ENCODE results near the gene MUC21.
A peak's percentile ranks its signal among the peaks of the same experiment; 100 is the strongest.
"Not testable (repeated sequence)": the region's sequence is repeated elsewhere in the genome, so short reads cannot be mapped to it uniquely, and the experiment has no call there.

MUC21 gene

DNA sequence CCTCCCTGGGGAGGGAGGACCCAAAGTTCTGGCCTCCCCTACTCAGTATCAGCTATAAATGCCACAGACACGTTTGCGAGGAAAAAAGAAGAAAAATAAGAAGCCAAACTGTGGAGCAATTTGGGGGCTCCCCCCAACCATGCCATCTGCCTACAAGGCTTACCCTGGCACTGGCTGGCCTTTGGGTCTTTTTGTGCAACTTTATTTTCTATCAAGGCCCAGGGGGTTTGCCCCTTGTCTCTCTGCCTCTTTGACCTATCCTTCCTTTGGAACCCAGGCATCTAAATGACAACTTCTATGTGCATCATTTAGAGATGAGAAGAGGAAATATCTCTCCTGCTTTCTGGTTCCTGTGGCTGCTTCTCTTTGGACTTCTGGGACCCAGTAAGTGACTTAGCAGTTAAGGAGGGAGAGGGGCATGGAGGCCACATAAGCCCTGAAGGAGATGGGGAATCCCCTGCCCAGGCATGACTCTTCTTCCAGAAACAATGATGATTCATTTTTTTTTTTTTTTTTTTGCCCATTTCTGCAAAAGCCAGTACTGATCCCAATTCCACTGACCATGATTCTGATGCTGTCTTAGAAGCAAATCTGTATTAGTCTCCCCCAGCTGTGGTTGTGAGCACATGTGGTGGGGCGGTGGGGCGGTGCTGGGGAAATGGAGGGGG lies 27.0 kb downstream of the MUC21 start, which contains the start of gene MUC22:
Gene MUC22 (plus strand): TSS at position 82 of the 668 bp plus-strand sequence. CDS start 233 bp downstream, at position 315.
- DNase-seq, result peak; percentile 45
- Histone ChIP-seq H3K27me3 (replicated peaks) (no peaks in the 10 kb centered on the region), H3K4me3 (ENCODE audit: low read depth, low read length) (no peak within 1 kb of the TSS), H3K27ac (no peak within 1 kb of the TSS), H3K36me3 (replicated peaks) (no peaks in the 10 kb centered on the region)
- TF ChIP-seq, protein P1, sequence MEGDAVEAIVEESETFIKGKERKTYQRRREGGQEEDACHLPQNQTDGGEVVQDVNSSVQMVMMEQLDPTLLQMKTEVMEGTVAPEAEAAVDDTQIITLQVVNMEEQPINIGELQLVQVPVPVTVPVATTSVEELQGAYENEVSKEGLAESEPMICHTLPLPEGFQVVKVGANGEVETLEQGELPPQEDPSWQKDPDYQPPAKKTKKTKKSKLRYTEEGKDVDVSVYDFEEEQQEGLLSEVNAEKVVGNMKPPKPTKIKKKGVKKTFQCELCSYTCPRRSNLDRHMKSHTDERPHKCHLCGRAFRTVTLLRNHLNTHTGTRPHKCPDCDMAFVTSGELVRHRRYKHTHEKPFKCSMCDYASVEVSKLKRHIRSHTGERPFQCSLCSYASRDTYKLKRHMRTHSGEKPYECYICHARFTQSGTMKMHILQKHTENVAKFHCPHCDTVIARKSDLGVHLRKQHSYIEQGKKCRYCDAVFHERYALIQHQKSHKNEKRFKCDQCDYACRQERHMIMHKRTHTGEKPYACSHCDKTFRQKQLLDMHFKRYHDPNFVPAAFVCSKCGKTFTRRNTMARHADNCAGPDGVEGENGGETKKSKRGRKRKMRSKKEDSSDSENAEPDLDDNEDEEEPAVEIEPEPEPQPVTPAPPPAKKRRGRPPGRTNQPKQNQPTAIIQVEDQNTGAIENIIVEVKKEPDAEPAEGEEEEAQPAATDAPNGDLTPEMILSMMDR (IDR thresholded peaks at IDR 0.05; ENCODE audit: low read depth, low read length, missing control alignments), result no peak
- in situ Hi-C loops (cut with HindIII; ENCODE audit: low pct_ligation_motif_present, low sequenced_read_pairs), result no loop called here

DNA sequence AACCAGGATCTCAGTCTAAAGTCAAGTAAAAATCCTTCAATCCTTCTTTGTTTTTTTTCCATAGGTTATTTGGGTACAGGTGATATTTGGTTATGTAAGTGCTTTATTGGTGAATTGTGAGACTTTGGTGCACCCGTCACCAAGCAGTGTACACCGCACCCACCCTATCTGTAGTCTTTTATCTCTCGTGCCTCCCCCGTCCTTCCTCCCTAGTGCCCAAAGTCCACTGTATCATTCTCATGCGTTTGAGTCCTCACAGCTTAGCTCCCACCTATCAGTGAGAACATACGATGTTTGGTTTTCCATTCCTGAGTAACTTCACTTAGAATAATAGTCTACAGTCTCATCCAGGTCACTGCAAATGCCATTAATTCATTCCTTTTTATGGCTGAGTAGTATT lies 27.6 kb downstream of the MUC21 start:
- in situ Hi-C loops (cut with HindIII; ENCODE audit: low pct_ligation_motif_present, low sequenced_read_pairs), result no loop called here
- Histone ChIP-seq H3K27ac (no peak overlapping the region), H3K4me3 (ENCODE audit: low read depth, low read length) (no peak overlapping the region), H3K36me3 (replicated peaks) (no peaks in the 10 kb centered on the region), H3K27me3 (replicated peaks) (no peaks in the 10 kb centered on the region)
- DNase-seq, result no peak
- TF ChIP-seq, protein P1 (IDR thresholded peaks at IDR 0.05; ENCODE audit: low read depth, low read length, missing control alignments), result no peak

DNA sequence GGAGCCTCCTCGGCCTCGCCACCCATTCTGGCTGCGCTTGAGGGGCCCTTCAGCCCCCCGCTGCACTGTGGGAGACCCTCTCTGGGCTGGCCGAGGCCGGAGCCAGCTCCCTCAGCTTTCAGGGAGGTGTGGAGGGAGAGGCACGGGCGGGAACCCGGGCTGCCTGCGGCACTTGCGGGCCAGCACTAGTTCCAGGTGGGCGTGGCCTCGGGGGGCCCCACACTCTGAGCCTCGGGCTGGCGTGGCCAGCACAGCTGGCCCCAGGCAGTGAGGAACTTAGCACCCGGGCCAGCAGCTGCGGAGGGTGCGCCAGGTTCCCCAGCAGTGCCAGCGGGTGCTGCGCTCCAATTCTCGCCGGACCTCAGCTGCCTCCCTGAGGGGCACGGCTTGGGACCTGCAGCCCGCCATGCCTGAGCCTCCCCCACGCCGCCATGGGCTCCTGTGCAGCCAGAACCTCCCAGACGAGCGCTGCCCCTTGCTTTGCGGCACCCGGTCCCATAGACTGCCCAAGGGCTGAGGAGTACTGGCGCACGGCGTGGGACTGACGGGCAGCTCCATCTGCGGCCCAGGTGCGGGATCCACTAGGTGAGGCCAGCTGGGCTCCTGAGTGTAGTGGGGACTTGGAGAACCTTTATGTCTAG lies 33.3 kb downstream of the MUC21 start:
- H3K27ac ChIP-seq, result no peak overlapping the region
- TF ChIP-seq, protein P1 (IDR thresholded peaks at IDR 0.05; ENCODE audit: low read depth, low read length, missing control alignments), result no peak
- no peaks in the 10 kb centered on the region for H3K36me3 ChIP-seq (replicated peaks)
- H3K27me3 ChIP-seq (replicated peaks), result no peaks in the 10 kb centered on the region
- H3K4me3 ChIP-seq (ENCODE audit: low read depth, low read length), result no peak overlapping the region
- no peak for DNase-seq
- in situ Hi-C loops (cut with HindIII; ENCODE audit: low pct_ligation_motif_present, low sequenced_read_pairs), result no loop called here

DNA sequence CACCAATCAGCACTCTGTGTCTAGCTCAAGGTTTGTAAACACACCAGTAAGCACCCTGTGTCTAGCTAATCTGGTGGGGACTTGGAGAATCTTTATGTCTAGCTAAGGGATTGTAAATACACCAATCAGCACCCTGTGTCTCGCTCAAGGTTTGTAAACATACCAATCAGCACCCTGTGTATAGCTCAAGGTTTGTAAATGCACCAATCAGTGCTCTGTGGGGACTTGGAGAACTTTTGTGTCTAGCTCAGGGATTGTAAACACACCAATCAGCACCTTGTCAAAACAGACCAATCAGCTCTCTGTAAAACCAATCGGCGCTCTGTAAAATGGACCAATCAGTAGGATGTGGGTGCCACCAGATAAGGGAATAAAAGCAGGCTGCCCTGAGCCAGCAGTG lies 33.9 kb downstream of the MUC21 start:
- DNase-seq; H3K27me3 ChIP-seq (replicated peaks); H3K4me3 ChIP-seq (ENCODE audit: low read depth, low read length); H3K27ac ChIP-seq; H3K36me3 ChIP-seq (replicated peaks); in situ Hi-C loops (cut with HindIII; ENCODE audit: low pct_ligation_motif_present, low sequenced_read_pairs): not testable (repeated sequence)

DNA sequence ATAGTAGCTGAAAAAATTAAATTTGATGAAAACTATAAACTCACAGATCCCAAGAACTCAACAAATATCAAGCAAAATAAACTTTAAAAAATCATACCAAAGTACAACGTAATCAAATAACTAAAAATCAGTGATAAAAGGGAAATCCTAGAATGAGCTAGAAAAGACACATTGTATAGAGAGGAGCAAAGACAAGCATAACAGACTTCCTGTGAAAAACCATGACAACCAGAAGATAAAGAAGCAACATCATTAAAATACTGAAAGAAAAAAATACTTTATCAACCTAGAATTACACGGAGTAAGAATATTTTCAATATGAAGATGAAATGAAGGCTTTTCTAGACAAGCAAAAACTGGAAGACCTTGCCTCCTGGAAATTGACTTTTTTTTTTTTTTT lies 36.5 kb downstream of the MUC21 start:
- in situ Hi-C loops (cut with HindIII; ENCODE audit: low pct_ligation_motif_present, low sequenced_read_pairs), result no loop called here
- TF ChIP-seq, protein P1 (IDR thresholded peaks at IDR 0.05; ENCODE audit: low read depth, low read length, missing control alignments), result no peak

DNA sequence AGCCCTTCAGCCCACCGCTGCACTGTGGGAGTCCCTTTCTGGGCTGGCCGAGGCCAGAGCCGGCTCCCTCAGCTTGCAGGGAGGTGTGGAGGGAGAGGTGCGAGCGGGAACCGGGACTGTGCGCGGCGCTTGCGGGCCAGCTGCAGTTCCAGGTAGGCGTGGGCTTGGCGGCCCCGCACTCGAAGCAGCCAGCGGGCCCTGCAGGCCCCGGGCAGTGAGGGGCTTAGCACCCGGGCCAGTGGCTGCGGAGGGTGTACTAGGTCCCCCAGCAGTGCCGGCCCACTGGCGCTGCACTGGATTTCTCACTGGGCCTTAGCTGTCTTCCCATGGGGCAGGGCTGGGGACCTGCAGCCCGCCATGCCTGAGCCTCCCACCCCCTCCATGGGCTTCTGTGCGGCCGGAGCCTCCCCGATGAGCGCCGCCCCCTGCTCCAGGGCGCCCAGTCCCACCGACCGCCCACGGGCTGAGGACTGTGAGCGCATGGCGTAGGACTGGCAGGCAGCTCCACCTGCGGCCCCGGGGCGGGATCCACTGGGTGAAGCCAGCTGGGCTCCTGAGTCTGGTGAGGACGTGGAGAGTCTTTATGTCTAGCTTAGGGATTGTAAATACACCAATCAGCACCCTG lies 37.2 kb downstream of the MUC21 start:
- H3K36me3 ChIP-seq (replicated peaks); in situ Hi-C loops (cut with HindIII; ENCODE audit: low pct_ligation_motif_present, low sequenced_read_pairs); H3K27ac ChIP-seq: not testable (repeated sequence)

More for the DNA sequence above, 36.5 kb downstream of the MUC21 start:
- Histone ChIP-seq H3K27me3 (replicated peaks) (no peaks in the 10 kb centered on the region), H3K4me3 (ENCODE audit: low read depth, low read length) (no peak overlapping the region), H3K36me3 (replicated peaks) (no peaks in the 10 kb centered on the region), H3K27ac (no peak overlapping the region)
- DNase-seq, result no peak

DNA sequence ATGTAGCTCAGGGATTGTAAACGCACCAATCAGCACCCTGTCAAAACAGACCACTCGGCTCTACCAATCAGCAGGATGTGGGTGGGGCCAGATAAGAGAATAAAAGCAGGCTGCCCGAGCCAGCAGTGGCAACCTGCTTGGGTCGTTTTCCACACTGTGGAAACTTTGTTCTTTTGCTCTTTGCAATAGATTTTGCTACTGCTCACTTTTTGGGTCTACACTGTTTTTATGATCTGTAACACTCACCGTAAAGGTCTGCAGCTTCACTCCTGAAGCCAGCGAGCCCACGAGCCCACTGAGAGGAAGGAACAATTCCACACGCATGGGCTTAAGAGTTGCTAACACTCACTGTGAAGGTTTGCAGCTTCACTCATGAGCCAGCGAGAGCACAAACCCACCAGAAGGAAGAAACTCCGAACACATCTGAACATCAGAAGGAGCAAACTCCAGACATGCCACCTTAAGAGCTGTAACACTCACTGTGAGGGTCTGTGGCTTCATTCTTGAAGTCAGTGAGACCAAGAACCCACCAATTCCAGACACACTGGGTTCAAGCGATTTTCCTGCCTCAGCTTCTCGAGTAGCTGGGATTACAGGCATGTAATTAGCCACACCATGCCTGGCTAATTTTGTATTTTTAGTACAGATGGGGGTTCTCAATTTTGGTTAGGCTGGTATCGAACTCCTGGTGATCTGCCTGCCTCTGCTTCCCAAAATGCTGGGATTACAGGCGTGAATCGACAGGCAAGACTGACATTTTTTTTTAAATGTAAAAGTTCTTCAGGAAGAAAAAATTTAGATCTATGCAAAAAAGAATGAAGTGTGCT lies 38.4 kb downstream of the MUC21 start:
- H3K27ac ChIP-seq; DNase-seq; in situ Hi-C loops (cut with HindIII; ENCODE audit: low pct_ligation_motif_present, low sequenced_read_pairs); H3K4me3 ChIP-seq (ENCODE audit: low read depth, low read length); H3K36me3 ChIP-seq (replicated peaks); H3K27me3 ChIP-seq (replicated peaks): not testable (repeated sequence)

More for the DNA sequence above, 37.2 kb downstream of the MUC21 start:
- H3K27me3 ChIP-seq (replicated peaks); H3K4me3 ChIP-seq (ENCODE audit: low read depth, low read length); DNase-seq: not testable (repeated sequence)
